Stomach (tissue), 4 donors: ENCODE results near the gene CDK17.

Experiments
- EP300 ChIP-seq: sonication (generic); formaldehyde crosslinking; IDR thresholded peaks from one replicate; pipeline ENCODE4 v1.6.1; 2017; ENCODE audit warnings: antibody characterized with exemption
- POLR2A ChIP-seq, 4 donors: fragments of 450-650 bp; IDR thresholded peaks; one replicate each; pipeline ENCODE4 v1.6.1; 2016; ENCODE audit warnings: antibody characterized with exemption in 4 of 4, control low read depth in 2 of 4, mild to moderate bottlenecking in 1 of 4, moderate library complexity in 1 of 4
- POLR2AphosphoS5 ChIP-seq, 3 donors: sonication (generic); formaldehyde crosslinking; IDR thresholded peaks; one replicate each; pipeline ENCODE4 v1.6.1; 2016; ENCODE audit warnings: antibody characterized with exemption in 3 of 3
- TF ChIP-seq, protein P1 (sequence below), 7 experiments: fragments of 450-650 bp in 4 of 7; fragments of 200-600 bp in 3 of 7; sonication (generic) in 3 of 7; IDR thresholded peaks; one replicate each; pipeline ENCODE4 v1.5.1; 2016 to 2019; ENCODE audit warnings: antibody characterized with exemption in 7 of 7, control low read depth in 2 of 7, mild to moderate bottlenecking in 1 of 7

DNA sequence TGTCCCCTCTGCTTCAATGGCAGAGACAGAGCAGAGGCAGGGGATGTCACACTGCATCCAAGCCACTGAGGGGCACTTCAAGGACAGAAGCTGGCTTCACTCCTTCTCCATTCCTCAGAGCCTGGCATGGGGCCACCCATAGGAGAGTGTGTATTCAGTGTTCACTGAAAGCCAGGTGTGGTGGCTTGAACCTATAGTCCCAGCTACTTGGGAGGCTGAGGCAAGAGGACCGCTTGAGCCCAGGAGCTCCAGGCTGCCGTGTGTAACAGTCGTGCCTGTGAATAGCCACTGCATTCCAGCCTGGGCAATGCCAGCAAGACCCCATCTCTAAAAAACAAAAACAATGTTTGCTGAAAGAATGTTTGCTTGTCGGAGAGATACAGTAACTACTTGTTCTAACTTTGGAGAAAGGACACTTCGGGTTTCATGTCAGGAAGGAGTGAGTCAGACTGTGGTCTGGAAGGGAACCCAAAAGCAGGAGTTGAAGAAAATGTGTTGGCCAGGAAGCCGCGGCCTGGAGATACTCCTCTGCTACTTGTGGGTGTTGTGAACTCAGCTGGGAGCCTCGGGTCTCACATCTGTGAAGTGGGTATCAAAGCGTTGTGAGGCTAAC lies 162.7 kb downstream of the CDK17 start:
- TF ChIP-seq POLR2A (IDR thresholded peaks at IDR 0.05) (no peak), POLR2AphosphoS5 (IDR thresholded peaks at IDR 0.05) (peak; percentile 47 to 86 (median 68)), EP300 (no peak)
- TF ChIP-seq, protein P1, sequence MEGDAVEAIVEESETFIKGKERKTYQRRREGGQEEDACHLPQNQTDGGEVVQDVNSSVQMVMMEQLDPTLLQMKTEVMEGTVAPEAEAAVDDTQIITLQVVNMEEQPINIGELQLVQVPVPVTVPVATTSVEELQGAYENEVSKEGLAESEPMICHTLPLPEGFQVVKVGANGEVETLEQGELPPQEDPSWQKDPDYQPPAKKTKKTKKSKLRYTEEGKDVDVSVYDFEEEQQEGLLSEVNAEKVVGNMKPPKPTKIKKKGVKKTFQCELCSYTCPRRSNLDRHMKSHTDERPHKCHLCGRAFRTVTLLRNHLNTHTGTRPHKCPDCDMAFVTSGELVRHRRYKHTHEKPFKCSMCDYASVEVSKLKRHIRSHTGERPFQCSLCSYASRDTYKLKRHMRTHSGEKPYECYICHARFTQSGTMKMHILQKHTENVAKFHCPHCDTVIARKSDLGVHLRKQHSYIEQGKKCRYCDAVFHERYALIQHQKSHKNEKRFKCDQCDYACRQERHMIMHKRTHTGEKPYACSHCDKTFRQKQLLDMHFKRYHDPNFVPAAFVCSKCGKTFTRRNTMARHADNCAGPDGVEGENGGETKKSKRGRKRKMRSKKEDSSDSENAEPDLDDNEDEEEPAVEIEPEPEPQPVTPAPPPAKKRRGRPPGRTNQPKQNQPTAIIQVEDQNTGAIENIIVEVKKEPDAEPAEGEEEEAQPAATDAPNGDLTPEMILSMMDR (IDR thresholded peaks at IDR 0.05): no peak
